Effector CD8-positive, alpha-beta T cell (primary cell): Measurements from ENCODE around the gene OR5H14.

Experiments used
- DNase-seq: peaks from one replicate; lab custom pipeline; 2025; lab: John Stamatoyannopoulos, UW

OR5H14 gene

GRCh38 chr3:98199020-98199419 is 51.7 kb downstream of the OR5H14 start:
- DNase-seq: no peak
